Right lobe of liver (tissue), 6 donors: ENCODE measurements around the gene CDA. TPM values are rescaled to one million over a fixed set of nuclear protein-coding genes. Genes with fewer than 3 reads are reported as not detected.
A peak's percentile ranks its signal among the peaks of the same experiment; 100 is the strongest.

Experiments used
- ATAC-seq, 4 donors: fragments of 200-7000 bp; cut with Tn5 transposase; one replicate each; pipeline ENCODE4 v1.9.1; 2020; ENCODE audit warnings: mild to moderate bottlenecking in 4 of 4, moderate library complexity in 4 of 4
- DNase-seq, 3 donors: peaks; one replicate each; pipeline ENCODE4 v3.0.0-alpha.2; 2020
- H3K27ac ChIP-seq, 3 donors: fragments of 200-600 bp; one replicate each; pipeline ENCODE4 v1.8.0; 2022
- H3K27me3 ChIP-seq, 2 donors: fragments of 200-600 bp; one replicate each; pipeline ENCODE4 v1.8.0; 2022
- H3K36me3 ChIP-seq, 4 donors: fragments of 200-600 bp; sonication (generic) in 1 of 4; one replicate each; pipeline versions ENCODE4 v1.5.1 to v1.8.0; 2017 to 2022; ENCODE audit warnings: control low read depth in 1 of 4
- H3K4me1 ChIP-seq, 4 donors: fragments of 200-600 bp; sonication (generic) in 1 of 4; one replicate each; pipeline versions ENCODE4 v1.5.1 to v1.8.0; 2017 to 2022; ENCODE audit warnings: control low read depth in 1 of 4
- H3K4me3 ChIP-seq, 3 donors: fragments of 200-600 bp; one replicate each; pipeline ENCODE4 v1.8.0; 2022
- H3K9me3 ChIP-seq, 4 donors: fragments of 200-600 bp; sonication (generic) in 1 of 4; one replicate each; pipeline versions ENCODE4 v1.5.1 to v1.8.0; 2017 to 2022; ENCODE audit warnings: control low read depth in 1 of 4
- POLR2A ChIP-seq: fragments of 450-650 bp; IDR thresholded peaks from one replicate; pipeline ENCODE4 v1.6.1; 2017; ENCODE audit warnings: antibody characterized with exemption, mild to moderate bottlenecking
- WGBS: methylation state at CpG from one replicate; pipeline ENCODE4 v1.1.6; 2018; ENCODE audit warnings: low coverage, low lambda C conversion rate; ENCODE audit not compliant: insufficient coverage; ENCODE audit errors: missing lambda C conversion rate; 5-methylcytosine and 5-hydroxymethylcytosine counted together
- intact Hi-C, 2 donors: fragments of 100-400 bp; cut with DNase I; formaldehyde crosslinking; loops; one replicate each; pipeline versions ENCODE4 v1.11.2 to v1.14.1; 2022
- total RNA-seq, 6 experiments: library from RNA; depleted of rRNA in 2 of 6; stranded (reverse); fragments of >200 nt in 2 of 6; fragmentation: NEBNext Ultra II Directional in 3 of 6; extraction: Animal tissue kit (Norgen Biotek cat#: 25700) in 3 of 6; gene quantifications; one replicate each; pipeline versions ENCODE4 v1.1.0 to v1.2.4, GENCODE V29; 2016 to 2023
- TF ChIP-seq, protein P1 (sequence below), 4 donors: fragments of 200-600 bp in 3 of 4; fragments of 450-650 bp in 1 of 4; IDR thresholded peaks; one replicate each; pipeline versions ENCODE4 v1.5.1 to v1.8.0; 2016 to 2022; ENCODE audit warnings: antibody characterized with exemption in 4 of 4, mild to moderate bottlenecking in 2 of 4
- donor health status: DM: no; HTN: yes; CAD: no.
- donor health status: DM: no; HTN: no; CAD: no.
- donor health status: DM: no; HTN: no; CAD: no.
- donor health status: DM: no; HTN: yes; CAD: no.
- donor health status: DM: no; HTN: yes; CAD: no.

CDA gene
- total RNA-seq, 6 experiments from 2014 or later = 12.6 to 33.8 (median 24.5) TPM

DNA sequence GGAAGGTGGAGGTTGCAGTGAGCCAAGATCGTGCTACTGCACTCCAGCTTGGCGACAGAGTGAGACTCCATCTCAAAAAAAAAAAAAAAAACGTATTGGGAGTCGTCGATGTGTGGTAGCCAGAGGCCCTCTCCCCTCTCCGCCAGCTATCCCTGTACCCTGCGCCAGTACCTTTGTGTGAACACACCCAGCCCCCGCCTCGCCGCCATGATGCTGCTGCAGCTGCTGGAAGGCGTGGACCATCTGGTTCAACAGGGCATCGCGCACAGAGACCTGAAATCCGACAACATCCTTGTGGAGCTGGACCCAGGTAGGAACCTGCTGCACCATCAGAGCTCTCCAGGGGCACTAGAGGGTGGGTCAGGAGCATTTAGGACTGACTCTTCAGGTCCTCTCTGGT, 56.5 kb downstream of the CDA start:
- no peak for ATAC-seq
- H3K27ac ChIP-seq = no peak overlapping the region
- 73% methylated on average over 7 of the region's 14 CpGs for WGBS
- H3K4me3 ChIP-seq = no peak overlapping the region
- intact Hi-C loops = no loop called here
- peaks cover 0 to 79% (median 31%) of the 10 kb centered on the region in 4 donors for H3K36me3 ChIP-seq
- peak in 1 of 3 donors; percentile 37 for DNase-seq
- no peak for TF ChIP-seq POLR2A
- TF ChIP-seq, protein P1, sequence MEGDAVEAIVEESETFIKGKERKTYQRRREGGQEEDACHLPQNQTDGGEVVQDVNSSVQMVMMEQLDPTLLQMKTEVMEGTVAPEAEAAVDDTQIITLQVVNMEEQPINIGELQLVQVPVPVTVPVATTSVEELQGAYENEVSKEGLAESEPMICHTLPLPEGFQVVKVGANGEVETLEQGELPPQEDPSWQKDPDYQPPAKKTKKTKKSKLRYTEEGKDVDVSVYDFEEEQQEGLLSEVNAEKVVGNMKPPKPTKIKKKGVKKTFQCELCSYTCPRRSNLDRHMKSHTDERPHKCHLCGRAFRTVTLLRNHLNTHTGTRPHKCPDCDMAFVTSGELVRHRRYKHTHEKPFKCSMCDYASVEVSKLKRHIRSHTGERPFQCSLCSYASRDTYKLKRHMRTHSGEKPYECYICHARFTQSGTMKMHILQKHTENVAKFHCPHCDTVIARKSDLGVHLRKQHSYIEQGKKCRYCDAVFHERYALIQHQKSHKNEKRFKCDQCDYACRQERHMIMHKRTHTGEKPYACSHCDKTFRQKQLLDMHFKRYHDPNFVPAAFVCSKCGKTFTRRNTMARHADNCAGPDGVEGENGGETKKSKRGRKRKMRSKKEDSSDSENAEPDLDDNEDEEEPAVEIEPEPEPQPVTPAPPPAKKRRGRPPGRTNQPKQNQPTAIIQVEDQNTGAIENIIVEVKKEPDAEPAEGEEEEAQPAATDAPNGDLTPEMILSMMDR (IDR thresholded peaks at IDR 0.05) = no peak
- no peaks in the 10 kb centered on the region for H3K9me3 ChIP-seq
- H3K4me1 ChIP-seq = no peaks in the 10 kb centered on the region
- no peaks in the 10 kb centered on the region for H3K27me3 ChIP-seq

DNA sequence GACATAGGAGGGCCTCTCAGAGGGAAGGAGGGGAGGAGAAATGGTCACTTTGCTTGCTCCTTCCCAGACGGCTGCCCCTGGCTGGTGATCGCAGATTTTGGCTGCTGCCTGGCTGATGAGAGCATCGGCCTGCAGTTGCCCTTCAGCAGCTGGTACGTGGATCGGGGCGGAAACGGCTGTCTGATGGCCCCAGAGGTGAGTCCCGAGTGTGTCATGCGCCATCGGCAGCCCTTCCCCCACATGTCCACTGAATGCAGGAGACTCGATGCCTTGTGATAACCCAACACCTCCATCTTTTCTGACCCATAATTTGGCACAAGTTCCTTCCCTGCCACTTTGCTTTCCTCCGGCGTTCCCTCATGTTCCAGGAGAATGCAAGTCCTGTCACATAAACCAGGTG, 59.5 kb downstream of the CDA start:
- Histone ChIP-seq H3K4me3 (no peak overlapping the region), H3K4me1 (no peaks in the 10 kb centered on the region), H3K27ac (no peak overlapping the region), H3K27me3 (no peaks in the 10 kb centered on the region), H3K9me3 (no peaks in the 10 kb centered on the region), H3K36me3 (peaks cover 0 to 78% (median 43%) of the 10 kb centered on the region in 4 donors)
- no peak for ATAC-seq
- no CpG with 5 or more reads among the region's 13 CpGs for WGBS
- no peak for TF ChIP-seq POLR2A
- TF ChIP-seq, protein P1 (IDR thresholded peaks at IDR 0.05) = no peak
- no peak for DNase-seq
- intact Hi-C loops = no loop called here

DNA sequence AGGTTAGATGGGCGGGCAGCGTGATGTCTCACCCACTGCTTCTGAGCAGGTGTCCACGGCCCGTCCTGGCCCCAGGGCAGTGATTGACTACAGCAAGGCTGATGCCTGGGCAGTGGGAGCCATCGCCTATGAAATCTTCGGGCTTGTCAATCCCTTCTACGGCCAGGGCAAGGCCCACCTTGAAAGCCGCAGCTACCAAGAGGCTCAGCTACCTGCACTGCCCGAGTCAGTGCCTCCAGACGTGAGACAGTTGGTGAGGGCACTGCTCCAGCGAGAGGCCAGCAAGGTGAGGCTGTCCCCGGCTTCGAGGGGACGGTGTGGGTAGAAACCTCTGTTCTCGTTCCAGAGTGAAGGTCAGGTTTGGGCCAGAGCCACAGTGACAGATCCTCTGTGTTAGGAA, 60.0 kb downstream of the CDA start:
- ATAC-seq (peak in 1 of 4 donors; percentile 10), DNase-seq (no peak)
- Histone ChIP-seq H3K36me3 (peaks cover 0 to 78% (median 45%) of the 10 kb centered on the region in 4 donors), H3K27me3 (no peaks in the 10 kb centered on the region), H3K4me1 (no peaks in the 10 kb centered on the region), H3K4me3 (no peak overlapping the region), H3K27ac (no peak overlapping the region), H3K9me3 (no peaks in the 10 kb centered on the region)
- WGBS = no CpG with 5 or more reads among the region's 15 CpGs
- intact Hi-C loops = no loop called here
- TF ChIP-seq POLR2A = no peak
- TF ChIP-seq, protein P1 (IDR thresholded peaks at IDR 0.05) = no peak

DNA sequence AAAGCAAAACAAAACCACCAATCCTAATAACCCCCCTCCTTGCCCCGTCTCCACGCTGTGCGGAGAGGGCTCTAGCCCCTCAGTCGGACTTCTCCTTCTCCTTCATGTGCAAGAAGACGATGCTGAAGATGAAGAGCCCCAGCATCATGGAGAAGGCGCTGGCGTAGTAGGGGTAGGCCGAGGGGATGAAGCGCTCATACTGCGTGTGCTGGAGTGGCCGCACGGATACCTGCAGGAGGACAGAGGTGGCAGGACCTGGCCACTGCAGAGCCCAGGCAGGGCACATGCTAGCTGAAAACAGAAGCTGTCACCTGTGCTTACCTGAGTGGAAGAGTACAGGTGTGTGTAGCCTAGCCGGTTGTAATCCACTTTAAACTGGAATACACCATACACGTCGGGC, 63.4 kb downstream of the CDA start:
- 95% methylated on average over 13 of the region's 15 CpGs for whole genome bisulfite sequencing
- intact Hi-C loops = no loop called here
- Histone ChIP-seq H3K4me1 (no peaks in the 10 kb centered on the region), H3K27ac (no peak overlapping the region), H3K4me3 (no peak overlapping the region), H3K9me3 (no peaks in the 10 kb centered on the region), H3K27me3 (no peaks in the 10 kb centered on the region), H3K36me3 (peaks cover 0 to 91% (median 52%) of the 10 kb centered on the region in 4 donors)
- DNase-seq (peak in 1 of 3 donors; percentile 50), ATAC-seq (no peak)
- no peak for TF ChIP-seq POLR2A
- TF ChIP-seq, protein P1 (IDR thresholded peaks at IDR 0.05) = no peak
